BJ (cell line): ENCODE results near the gene RFX1. TPM values are rescaled to one million over a fixed set of nuclear protein-coding genes. Genes with fewer than 3 reads are reported as not detected.

Experiments
- CTCF ChIA-PET: fragments of 350-600 bp; formaldehyde crosslinking; extraction: SDS; loops from one replicate; lab custom pipeline; 2021; ENCODE audit warnings: antibody characterized with exemption, inconsistent platforms; lab: Yijun Ruan, JAX
- POLR2A ChIA-PET: fragments of 300-600 bp; sonication (Branson Sonifier 250); formaldehyde crosslinking; extraction: SDS; loops from one replicate; lab custom pipeline; 2021; ENCODE audit warnings: antibody characterized with exemption; lab: Charles Lee
- DNase-seq: peaks from one replicate; pipeline ENCODE4 v3.0.0-alpha.2; 2011; ENCODE audit warnings: low read depth
- H3K27me3 ChIP-seq: 2 replicates; pipeline ENCODE4 v1.6.0; 2011; ENCODE audit warnings: low read length; ENCODE audit not compliant: control insufficient read depth, insufficient read depth
- H3K36me3 ChIP-seq: 2 replicates; pipeline ENCODE4 v1.5.1; 2011; ENCODE audit warnings: low read length; ENCODE audit not compliant: control insufficient read depth, insufficient read depth
- H3K4me3 ChIP-seq: 2 replicates; pipeline ENCODE4 v1.5.1; 2011; ENCODE audit warnings: low read depth, mild to moderate bottlenecking, control low read depth, low read length
- polyA plus RNA-seq: library from polyadenylated mRNA; depleted of rRNA; stranded (reverse); fragments of >200 nt; gene quantifications from 2 replicates; pipeline ENCODE4 v1.2.3, GENCODE V29; 2011
- TF ChIP-seq, protein P1 (sequence below): IDR thresholded peaks from 2 replicates; pipeline ENCODE4 v1.5.1; 2011; ENCODE audit warnings: low read depth, mild to moderate bottlenecking, control low read depth, inconsistent platforms, low read length, moderate library complexity; ENCODE audit not compliant: insufficient read depth

RFX1 gene
- polyA plus RNA-seq, 1 experiment: 0.78 TPM

DNA sequence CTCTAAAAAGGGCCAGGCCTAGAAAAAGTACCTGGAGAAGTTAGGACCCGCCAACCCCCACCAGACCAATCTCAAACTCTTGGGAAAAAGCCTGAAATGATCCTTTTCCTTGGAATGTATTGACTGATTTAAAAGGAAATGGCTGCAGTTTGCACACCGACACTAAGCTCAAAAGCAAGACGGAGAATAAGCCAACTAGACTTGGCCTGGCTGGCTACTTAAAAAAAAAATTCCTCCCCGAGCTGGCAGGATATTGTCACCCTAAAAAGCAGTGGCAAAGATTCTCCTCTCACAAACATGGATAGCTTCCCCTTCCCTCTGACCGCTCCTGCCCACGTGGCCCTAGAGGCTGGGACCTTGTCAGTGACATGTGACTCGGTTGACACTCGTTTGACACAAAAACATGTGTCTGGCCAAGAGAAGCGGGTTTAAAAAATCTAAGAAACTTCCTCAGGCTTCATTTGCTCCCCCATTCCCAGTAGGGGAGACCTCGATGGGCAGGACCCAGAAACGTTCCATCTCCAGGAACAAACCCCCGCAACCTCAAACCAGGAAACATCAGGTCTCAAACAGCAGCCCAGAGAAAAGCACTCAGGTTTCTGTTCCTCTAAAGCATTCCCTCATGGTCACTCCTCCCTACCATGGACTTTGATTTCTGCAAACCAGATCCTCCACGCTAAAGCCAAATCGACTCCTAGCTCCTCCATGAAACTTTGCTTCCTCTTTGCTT, 1.3 kb downstream of the RFX1 start:
- TF ChIP-seq, protein P1, sequence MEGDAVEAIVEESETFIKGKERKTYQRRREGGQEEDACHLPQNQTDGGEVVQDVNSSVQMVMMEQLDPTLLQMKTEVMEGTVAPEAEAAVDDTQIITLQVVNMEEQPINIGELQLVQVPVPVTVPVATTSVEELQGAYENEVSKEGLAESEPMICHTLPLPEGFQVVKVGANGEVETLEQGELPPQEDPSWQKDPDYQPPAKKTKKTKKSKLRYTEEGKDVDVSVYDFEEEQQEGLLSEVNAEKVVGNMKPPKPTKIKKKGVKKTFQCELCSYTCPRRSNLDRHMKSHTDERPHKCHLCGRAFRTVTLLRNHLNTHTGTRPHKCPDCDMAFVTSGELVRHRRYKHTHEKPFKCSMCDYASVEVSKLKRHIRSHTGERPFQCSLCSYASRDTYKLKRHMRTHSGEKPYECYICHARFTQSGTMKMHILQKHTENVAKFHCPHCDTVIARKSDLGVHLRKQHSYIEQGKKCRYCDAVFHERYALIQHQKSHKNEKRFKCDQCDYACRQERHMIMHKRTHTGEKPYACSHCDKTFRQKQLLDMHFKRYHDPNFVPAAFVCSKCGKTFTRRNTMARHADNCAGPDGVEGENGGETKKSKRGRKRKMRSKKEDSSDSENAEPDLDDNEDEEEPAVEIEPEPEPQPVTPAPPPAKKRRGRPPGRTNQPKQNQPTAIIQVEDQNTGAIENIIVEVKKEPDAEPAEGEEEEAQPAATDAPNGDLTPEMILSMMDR: no peak
- ChIA-PET POLR2A (no interaction called here), CTCF (interaction anchor here (0.8 to 1.1 kb wide), 2 partner anchors 19 to 230 kb away, joined by 4 read pairs; no protein-coding TSS in a partner anchor)
- Histone ChIP-seq H3K36me3 (no peaks in the 10 kb centered on the region), H3K4me3 (no peak overlapping the region), H3K27me3 (no peaks in the 10 kb centered on the region)
- DNase-seq: no peak

DNA sequence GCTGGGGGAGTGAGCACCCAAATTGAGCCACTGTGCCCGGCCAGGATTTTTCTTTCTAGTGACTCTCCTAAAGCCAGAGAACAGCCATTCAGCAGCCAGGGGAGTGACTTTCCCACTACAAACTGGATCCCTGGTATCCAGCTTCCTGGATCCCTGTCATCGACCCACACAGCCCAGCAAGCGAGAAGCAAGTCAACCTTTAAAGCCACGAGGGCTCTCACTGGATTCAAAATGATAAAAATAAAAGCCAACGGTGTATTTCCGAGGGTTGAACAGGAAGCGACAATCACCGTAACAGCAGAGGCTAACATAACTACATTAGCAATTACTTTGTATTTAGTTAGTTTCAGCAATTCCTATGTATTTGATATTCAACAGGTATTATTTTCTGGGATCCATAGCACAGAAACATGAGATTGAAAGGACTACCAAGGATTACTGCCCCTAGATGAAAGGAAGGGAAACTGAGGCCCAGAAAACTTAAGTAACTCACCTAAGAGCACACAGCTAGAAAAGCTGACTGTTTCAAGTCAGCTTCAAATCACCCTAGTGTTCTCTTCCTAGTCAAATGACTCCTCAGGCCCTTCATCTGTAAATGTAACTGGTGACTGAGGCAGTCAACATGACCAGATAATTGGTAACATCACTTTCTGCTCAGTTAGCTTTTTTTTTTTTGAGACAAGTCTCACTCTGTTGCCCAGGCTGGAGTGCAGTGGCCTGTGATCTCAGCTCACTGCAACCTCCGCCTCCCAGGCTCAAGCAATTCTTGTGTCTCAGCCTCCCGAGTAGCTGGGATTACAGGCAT, 2.7 kb downstream of the RFX1 start:
- DNase-seq: no peak
- ChIA-PET CTCF (interaction anchor here (0.7 to 1.8 kb wide), 4 partner anchors 15 to 69 kb away, joined by 3 to 8 read pairs (median 3); partner anchors contain the start of gene IL27RA), POLR2A (no interaction called here)
- Histone ChIP-seq H3K4me3 (no peak overlapping the region), H3K27me3 (no peaks in the 10 kb centered on the region), H3K36me3 (no peaks in the 10 kb centered on the region)
- TF ChIP-seq, protein P1: no peak

DNA sequence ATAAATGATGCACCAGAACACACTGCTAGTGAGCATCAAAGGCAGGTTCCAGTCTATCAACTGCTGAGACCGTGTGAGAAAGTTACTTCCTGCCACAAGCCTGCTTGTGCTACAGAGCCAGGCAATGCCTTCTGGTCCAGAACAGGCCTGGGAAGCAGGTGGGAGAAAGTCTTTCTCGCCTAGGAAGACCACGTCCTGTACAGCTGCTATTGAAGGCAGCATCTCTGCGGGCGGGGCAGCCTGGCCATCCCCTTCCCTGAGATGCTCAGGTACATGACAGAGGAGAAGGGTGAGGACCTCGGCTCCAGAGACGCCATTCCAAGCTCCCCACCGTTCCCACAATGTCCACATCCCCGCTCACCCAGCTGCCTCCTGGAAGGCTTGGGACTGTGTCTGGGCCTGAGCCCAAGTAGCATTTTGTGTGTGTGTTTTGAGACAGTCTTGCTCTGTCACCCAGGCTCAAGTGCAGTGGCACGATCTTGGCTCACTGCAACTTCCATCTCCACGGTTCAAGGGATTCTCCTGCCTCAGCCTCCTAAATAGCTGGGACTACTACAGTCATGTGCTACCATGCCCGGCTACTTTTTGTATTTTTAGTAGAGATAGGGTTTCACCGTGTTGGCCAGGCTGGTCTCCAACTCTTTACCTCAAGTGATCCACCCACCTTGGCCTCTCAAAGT, 3.4 kb downstream of the RFX1 start:
- POLR2A ChIA-PET: no interaction called here
- H3K27me3 ChIP-seq: no peaks in the 10 kb centered on the region
- no peak overlapping the region for H3K4me3 ChIP-seq
- CTCF ChIA-PET: interaction anchor here (1.6 to 1.8 kb wide), 3 partner anchors 15 to 69 kb away, joined by 3 to 8 read pairs (median 3); partner anchors contain the start of gene IL27RA
- H3K36me3 ChIP-seq: 0 out of 2 replicates have a peak, but pooled peaks cover under 1% of the 10 kb centered on the region
- TF ChIP-seq, protein P1: no peak
- DNase-seq: no peak

DNA sequence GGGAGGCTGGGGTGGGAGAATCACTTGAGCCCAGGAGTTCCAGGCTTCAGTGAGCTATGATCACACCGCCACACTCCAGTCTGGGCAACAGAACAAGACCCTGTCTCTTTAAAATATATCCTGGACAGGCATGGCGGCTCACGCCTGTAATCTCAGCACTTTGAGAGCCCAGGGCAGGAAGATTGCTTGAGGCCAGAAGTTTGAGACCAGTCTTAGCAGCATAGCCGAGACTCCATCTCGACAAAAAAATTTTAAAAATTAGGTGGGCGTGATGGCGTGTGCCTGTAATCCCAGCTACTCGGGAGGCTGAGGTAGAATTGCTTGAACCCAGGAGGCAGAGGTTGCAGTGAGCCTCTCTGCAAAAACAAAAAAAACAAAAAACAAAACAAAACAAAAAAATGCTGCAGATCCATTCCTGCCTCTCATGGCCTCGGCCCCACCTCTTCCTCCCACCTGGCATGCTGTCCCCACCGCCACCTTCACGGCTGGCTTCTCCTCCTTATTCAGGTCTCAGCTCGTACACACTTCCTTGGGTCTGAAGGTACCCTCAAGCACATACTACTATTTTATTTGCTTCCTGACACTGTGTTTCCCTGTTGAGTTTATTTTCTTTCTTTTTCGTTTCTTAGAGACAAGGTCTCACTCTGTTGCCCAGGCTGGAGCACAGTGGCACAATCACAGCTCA, 5.3 kb downstream of the RFX1 start:
- Histone ChIP-seq H3K4me3 (no peak overlapping the region), H3K27me3 (no peaks in the 10 kb centered on the region), H3K36me3 (peaks cover 1% of the 10 kb centered on the region; the same call in 1 of the 2 replicates)
- POLR2A ChIA-PET: no interaction called here
- CTCF ChIA-PET: no interaction called here
- TF ChIP-seq, protein P1: no peak
- DNase-seq: no peak
